22Rv1 (cell line): ENCODE measurements around the gene SLC5A1.

Experiments used
- H3K27ac ChIP-seq: fragments of 450-650 bp; 2 replicates; pipeline ENCODE4 v1.5.1; 2017
- ZFX ChIP-seq: fragments of 450-650 bp; IDR thresholded peaks from 2 replicates; pipeline ENCODE4 v1.6.1; 2017; ENCODE audit warnings: antibody characterized with exemption, borderline replicate concordance
- TF ChIP-seq, protein P1 (sequence below): fragments of 450-650 bp; IDR thresholded peaks from 2 replicates; pipeline ENCODE4 v1.5.1; 2017; ENCODE audit warnings: mild to moderate bottlenecking

SLC5A1 gene

GRCh38 chr22:32031466-32031865 is 11.6 kb upstream of the SLC5A1 start:
- H3K27ac ChIP-seq: no peak overlapping the region
- TF ChIP-seq, protein P1, sequence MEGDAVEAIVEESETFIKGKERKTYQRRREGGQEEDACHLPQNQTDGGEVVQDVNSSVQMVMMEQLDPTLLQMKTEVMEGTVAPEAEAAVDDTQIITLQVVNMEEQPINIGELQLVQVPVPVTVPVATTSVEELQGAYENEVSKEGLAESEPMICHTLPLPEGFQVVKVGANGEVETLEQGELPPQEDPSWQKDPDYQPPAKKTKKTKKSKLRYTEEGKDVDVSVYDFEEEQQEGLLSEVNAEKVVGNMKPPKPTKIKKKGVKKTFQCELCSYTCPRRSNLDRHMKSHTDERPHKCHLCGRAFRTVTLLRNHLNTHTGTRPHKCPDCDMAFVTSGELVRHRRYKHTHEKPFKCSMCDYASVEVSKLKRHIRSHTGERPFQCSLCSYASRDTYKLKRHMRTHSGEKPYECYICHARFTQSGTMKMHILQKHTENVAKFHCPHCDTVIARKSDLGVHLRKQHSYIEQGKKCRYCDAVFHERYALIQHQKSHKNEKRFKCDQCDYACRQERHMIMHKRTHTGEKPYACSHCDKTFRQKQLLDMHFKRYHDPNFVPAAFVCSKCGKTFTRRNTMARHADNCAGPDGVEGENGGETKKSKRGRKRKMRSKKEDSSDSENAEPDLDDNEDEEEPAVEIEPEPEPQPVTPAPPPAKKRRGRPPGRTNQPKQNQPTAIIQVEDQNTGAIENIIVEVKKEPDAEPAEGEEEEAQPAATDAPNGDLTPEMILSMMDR: no peak
- TF ChIP-seq ZFX: no peak

DNA sequence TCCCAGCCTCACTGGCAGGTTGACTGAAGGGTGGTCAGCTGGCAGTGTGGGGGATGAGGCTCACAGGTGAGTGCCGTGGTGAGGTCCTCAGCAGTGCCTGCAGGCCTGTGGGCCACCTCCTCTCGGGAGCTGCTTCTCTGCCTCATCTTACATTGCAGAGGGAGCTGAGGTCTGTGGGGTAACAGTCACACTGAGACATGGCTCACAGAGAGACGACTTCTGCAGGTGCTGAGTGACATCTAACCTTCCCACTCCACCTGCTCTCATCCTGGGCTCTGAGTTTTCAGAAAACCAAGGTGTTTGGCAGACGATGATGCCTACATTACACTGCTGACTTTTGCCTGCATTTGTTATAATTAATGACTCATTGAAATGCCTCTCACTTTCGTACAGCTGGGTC is 8.8 kb upstream of the SLC5A1 start:
- TF ChIP-seq, protein P1: no peak
- no peak for TF ChIP-seq ZFX

GRCh38 chr22:32037236-32037635 is 5.8 kb upstream of the SLC5A1 start:
- H3K27ac ChIP-seq: no peak overlapping the region
- no peak for TF ChIP-seq ZFX
- TF ChIP-seq, protein P1: no peak

More for the DNA sequence above, 8.8 kb upstream of the SLC5A1 start:
- no peak overlapping the region for H3K27ac ChIP-seq

- TF ChIP-seq, protein P1: no peak
- TF ChIP-seq ZFX: no peak
- H3K27ac ChIP-seq: no peak overlapping the region
Observed at GRCh38 chr22:32040324-32040904, 2.6 kb upstream of the SLC5A1 start.

- no peak for TF ChIP-seq ZFX
- TF ChIP-seq, protein P1: no peak
- H3K27ac ChIP-seq: no peak overlapping the region
Observed at GRCh38 chr22:32043391-32043790, 330 bp downstream of the SLC5A1 start.

GRCh38 chr22:32044477-32044876 is 1.4 kb downstream of the SLC5A1 start:
- no peak overlapping the region for H3K27ac ChIP-seq
- TF ChIP-seq ZFX: no peak
- TF ChIP-seq, protein P1: no peak

- H3K27ac ChIP-seq: no peak overlapping the region
- TF ChIP-seq ZFX: no peak
- TF ChIP-seq, protein P1: no peak
Observed at GRCh38 chr22:32044913-32045312, 1.9 kb downstream of the SLC5A1 start.
